T-cell (primary cell): ENCODE data around the gene ESR1. TPM values are rescaled to one million over a fixed set of nuclear protein-coding genes. Genes with fewer than 3 reads are reported as not detected.

Experiments used
- ATAC-seq, 4 experiments: fragments of 200-7000 bp in 3 of 4; fragments of 150-1000 bp in 1 of 4; cut with Tn5 transposase; replicated peaks in 1 of 4; 1 replicate in 3 of 4; 2 replicates in 1 of 4; pipeline ENCODE4 v1.10.0; 2021; ENCODE audit warnings: moderate library complexity in 3 of 4, mild to moderate bottlenecking in 2 of 4, moderate number of reproducible peaks in 1 of 4
- CTCF ChIA-PET, 2 donors: fragments of 300-600 bp; sonication (Branson Sonifier 250); formaldehyde crosslinking; loops; one replicate each; lab custom pipeline; 2022; ENCODE audit warnings: antibody characterized with exemption in 2 of 2; lab: Charles Lee
- POLR2A ChIA-PET, 2 donors: fragments of 300-600 bp; sonication (Branson Sonifier 250); formaldehyde crosslinking; loops; one replicate each; lab custom pipeline; 2022; ENCODE audit warnings: antibody characterized with exemption in 2 of 2; lab: Charles Lee
- DNase-seq, 35 experiments: peaks; one replicate each; pipeline versions ENCODE4 v3.0.0 to v3.0.0-alpha.2; 2013 to 2023
- H3K27ac ChIP-seq: one replicate; pipeline ENCODE4 v1.5.1; 2013; ENCODE audit warnings: low read length
- H3K27me3 ChIP-seq, 2 experiments: replicated peaks in 1 of 2; 1 replicate in 1 of 2; 2 replicates in 1 of 2; pipeline versions ENCODE4 v1.6.1 to v1.7.0; 2013; ENCODE audit warnings: low read length in 1 of 2, mixed read lengths in 1 of 2; ENCODE audit not compliant: control insufficient read depth in 2 of 2, insufficient read depth in 2 of 2; ENCODE audit errors: extremely low read depth in 1 of 2
- H3K36me3 ChIP-seq, 2 donors: 1 replicate in 1 of 2; 2 replicates in 1 of 2; pipeline versions ENCODE4 v1.6.1 to v1.7.0; 2013; ENCODE audit warnings: low read length in 1 of 2; ENCODE audit not compliant: control insufficient read depth in 2 of 2, insufficient read depth in 1 of 2; ENCODE audit errors: extremely low read depth in 1 of 2
- H3K4me1 ChIP-seq, 2 experiments: 1 replicate in 1 of 2; 2 replicates in 1 of 2; pipeline versions ENCODE4 v1.6.1 to v1.7.0; 2013; ENCODE audit warnings: low read length in 2 of 2, mixed read lengths in 1 of 2; ENCODE audit not compliant: insufficient read depth in 2 of 2, control insufficient read depth in 1 of 2; ENCODE audit errors: extremely low read depth in 1 of 2
- H3K4me3 ChIP-seq, 2 donors: 1 replicate in 1 of 2; 2 replicates in 1 of 2; pipeline versions ENCODE4 v1.5.1 to v1.7.0; 2013; ENCODE audit warnings: mild to moderate bottlenecking in 2 of 2, low read length in 1 of 2, moderate library complexity in 1 of 2; ENCODE audit not compliant: control insufficient read depth in 1 of 2; ENCODE audit errors: extremely low read depth in 1 of 2
- H3K9me3 ChIP-seq: 2 replicates; pipeline ENCODE4 v1.7.0; 2013
- H3K27ac Mint-ChIP-seq, 2 donors: one replicate each; pipeline ENCODE4 v1.8.0; 2020 to 2021; ENCODE audit warnings: mild to moderate bottlenecking in 2 of 2, mixed read lengths in 2 of 2
- H3K27me3 Mint-ChIP-seq, 2 donors: one replicate each; pipeline ENCODE4 v1.8.0; 2021 to 2022; ENCODE audit warnings: mixed read lengths in 2 of 2
- H3K36me3 Mint-ChIP-seq: one replicate; pipeline ENCODE4 v1.8.0; 2021; ENCODE audit warnings: mixed read lengths
- H3K4me1 Mint-ChIP-seq, 3 donors: one replicate each; pipeline ENCODE4 v1.8.0; 2020 to 2022; ENCODE audit warnings: mixed read lengths in 3 of 3, mild to moderate bottlenecking in 1 of 3
- H3K4me3 Mint-ChIP-seq, 3 donors: one replicate each; pipeline ENCODE4 v1.8.0; 2020 to 2022; ENCODE audit warnings: mild to moderate bottlenecking in 3 of 3, mixed read lengths in 3 of 3, moderate library complexity in 3 of 3
- H3K9me3 Mint-ChIP-seq, 3 donors: one replicate each; pipeline ENCODE4 v1.8.0; 2020 to 2022; ENCODE audit warnings: mixed read lengths in 3 of 3
- WGBS: methylation state at CpG from one replicate; pipeline ENCODE4 v1.1.5; 2013; ENCODE audit warnings: missing lambda C conversion rate; ENCODE audit not compliant: insufficient coverage; 5-methylcytosine and 5-hydroxymethylcytosine counted together
- total RNA-seq, 35 experiments: library from RNA in 6 of 35; stranded (reverse) in 6 of 35; fragments of 120-200 nt in 1 of 35; gene quantifications; one replicate each; pipeline versions ENCODE4 v1.2.1 to v1.2.4 and lab custom pipeline; 2013 to 2026

ESR1 gene
- total RNA-seq, 5 donors from 2014 or later (not counting 1 experiment from before 2014, with no cell fraction given): 1.5 to 7.3 (median 5.8) TPM

DNA sequence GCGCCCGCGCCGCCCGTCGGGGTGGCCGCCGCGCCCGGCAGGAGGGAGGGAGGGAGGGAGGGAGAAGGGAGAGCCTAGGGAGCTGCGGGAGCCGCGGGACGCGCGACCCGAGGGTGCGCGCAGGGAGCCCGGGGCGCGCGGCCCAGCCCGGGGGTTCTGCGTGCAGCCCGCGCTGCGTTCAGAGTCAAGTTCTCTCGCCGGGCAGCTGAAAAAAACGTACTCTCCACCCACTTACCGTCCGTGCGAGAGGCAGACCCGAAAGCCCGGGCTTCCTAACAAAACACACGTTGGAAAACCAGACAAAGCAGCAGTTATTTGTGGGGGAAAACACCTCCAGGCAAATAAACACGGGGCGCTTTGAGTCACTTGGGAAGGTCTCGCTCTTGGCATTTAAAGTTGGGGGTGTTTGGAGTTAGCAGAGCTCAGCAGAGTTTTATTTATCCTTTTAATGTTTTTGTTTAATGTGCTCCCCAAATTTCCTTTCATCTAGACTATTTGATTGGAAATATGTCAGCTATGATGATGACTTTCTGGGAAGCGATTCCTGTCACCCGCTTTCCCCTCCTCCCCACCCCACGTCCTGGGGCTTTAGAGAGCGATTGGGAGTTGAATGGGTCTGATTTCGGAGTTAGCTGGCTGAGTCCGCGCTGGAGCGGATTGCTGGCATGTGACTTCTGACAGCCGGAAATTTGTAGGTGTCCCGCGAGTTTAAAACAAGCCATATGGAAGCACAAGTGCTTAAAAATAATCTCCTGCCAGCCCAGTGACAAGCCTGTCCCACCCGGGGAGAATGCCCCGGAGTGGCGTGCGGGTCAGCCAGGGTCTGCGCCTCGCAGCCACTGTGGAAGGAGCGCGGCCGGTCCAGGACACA lies 1.1 kb downstream of the ESR1 start:
- peaks cover 2 to 13% of the 10 kb centered on the region in 2 experiments for H3K4me1 ChIP-seq
- ChIA-PET CTCF (interaction anchor here in 1 of 2 donors (0.8 kb wide), 1 partner anchor 113 kb away, joined by 3 read pairs; no protein-coding TSS in a partner anchor), POLR2A (no interaction called here)
- H3K27me3 ChIP-seq: peaks cover 6 to 31% of the 10 kb centered on the region in 2 experiments
- Mint-ChIP-seq H3K36me3 (peaks cover 12% of the 10 kb centered on the region), H3K4me1 (peaks cover 14 to 18% (median 14%) of the 10 kb centered on the region in 3 donors), H3K27me3 (peaks cover 39 to 45% of the 10 kb centered on the region in 2 donors), H3K9me3 (no peaks in the 10 kb centered on the region), H3K4me3 (peak overlapping the region in 2 of 3 donors; percentile 69 to 78), H3K27ac (peak overlapping the region in 1 of 2 donors; percentile 55)
- peak overlapping the region in 1 of 2 donors; percentile 46 for H3K4me3 ChIP-seq
- DNase-seq (no peak), ATAC-seq (no peak)
- H3K27ac ChIP-seq: no peak overlapping the region
- no peaks in the 10 kb centered on the region for H3K9me3 ChIP-seq
- H3K36me3 ChIP-seq: no peaks in the 10 kb centered on the region
- 24% methylated on average over 31 of the region's 60 CpGs for WGBS

DNA sequence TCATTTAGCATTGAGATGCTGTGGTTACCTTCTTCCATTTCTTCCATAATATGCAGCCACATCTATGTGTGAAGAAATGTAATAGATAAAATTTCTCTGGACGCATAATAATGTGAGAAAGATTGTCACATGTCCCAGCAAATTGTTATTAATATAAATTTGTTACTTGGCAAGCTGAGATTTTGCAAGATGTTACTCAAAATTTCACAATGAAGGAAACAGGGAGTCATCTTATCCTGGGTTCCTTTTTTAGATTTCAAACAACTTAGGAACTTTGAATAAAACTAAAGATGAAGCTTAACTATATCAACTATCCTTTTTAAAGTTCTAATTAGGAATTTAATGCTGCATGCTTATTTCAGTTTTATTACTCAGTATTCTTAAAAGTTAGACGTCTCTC lies 3.6 kb downstream of the ESR1 start:
- H3K36me3 ChIP-seq: no peaks in the 10 kb centered on the region
- POLR2A ChIA-PET: no interaction called here

DNA sequence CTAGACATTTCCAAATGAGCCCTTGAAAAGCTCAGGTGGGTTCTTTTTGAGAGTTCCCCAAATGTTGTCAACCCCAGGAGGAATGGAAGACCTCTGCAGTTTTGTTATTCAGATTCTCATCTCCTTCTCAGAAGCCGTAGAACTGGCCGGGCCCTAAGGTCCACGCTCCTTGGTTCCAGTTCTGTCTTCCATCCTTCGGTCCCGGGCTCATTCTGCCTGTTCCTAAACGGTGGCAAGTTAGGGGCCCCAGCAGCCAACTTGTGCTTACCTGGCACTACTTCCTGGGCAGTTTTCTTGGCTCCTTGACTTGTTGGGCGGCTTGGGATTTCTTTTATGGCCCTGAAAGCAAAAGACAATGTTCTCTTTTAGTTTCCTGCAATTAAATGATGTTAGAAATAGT lies 6.4 kb downstream of the ESR1 start:
- CTCF ChIA-PET: no interaction called here
- no peaks in the 10 kb centered on the region for H3K9me3 Mint-ChIP-seq
- 94% methylated on average over 6 of the region's 7 CpGs for WGBS

More for the DNA sequence above, 3.6 kb downstream of the ESR1 start:
- no CpG with 5 or more reads among the region's 2 CpGs for WGBS
- peaks cover 6 to 26% of the 10 kb centered on the region in 2 experiments for H3K27me3 ChIP-seq
- no peaks in the 10 kb centered on the region for H3K9me3 ChIP-seq
- H3K27ac Mint-ChIP-seq: no peak overlapping the region
- no peak overlapping the region for H3K27ac ChIP-seq
- peaks cover 14 to 18% (median 14%) of the 10 kb centered on the region in 3 donors for H3K4me1 Mint-ChIP-seq
- H3K9me3 Mint-ChIP-seq: no peaks in the 10 kb centered on the region
- no peak overlapping the region for H3K4me3 ChIP-seq
- CTCF ChIA-PET: no interaction called here
- no peak for DNase-seq
- peaks cover 12% of the 10 kb centered on the region for H3K36me3 Mint-ChIP-seq
- H3K4me3 Mint-ChIP-seq: no peak overlapping the region
- H3K4me1 ChIP-seq: peaks cover 2 to 13% of the 10 kb centered on the region in 2 experiments
- peaks cover 33 to 39% of the 10 kb centered on the region in 2 donors for H3K27me3 Mint-ChIP-seq
- no peak for ATAC-seq

GRCh38 chr6:151814614-151815013 lies 7.1 kb downstream of the ESR1 start:
- no CpG with 5 or more reads among the region's 1 CpG for WGBS
- H3K4me1 ChIP-seq: no peaks in the 10 kb centered on the region
- H3K9me3 ChIP-seq: no peaks in the 10 kb centered on the region
- POLR2A ChIA-PET: no interaction called here
- Mint-ChIP-seq H3K27me3 (peaks cover 11 to 22% of the 10 kb centered on the region in 2 donors), H3K4me3 (no peak overlapping the region), H3K9me3 (no peaks in the 10 kb centered on the region), H3K4me1 (no peaks in the 10 kb centered on the region), H3K36me3 (peaks cover 3% of the 10 kb centered on the region), H3K27ac (no peak overlapping the region)
- DNase-seq: no peak
- no peak overlapping the region for H3K4me3 ChIP-seq
- ATAC-seq: no peak
- H3K36me3 ChIP-seq: no peaks in the 10 kb centered on the region
- CTCF ChIA-PET: no interaction called here
- H3K27me3 ChIP-seq: no peaks in the 10 kb centered on the region
- H3K27ac ChIP-seq: no peak overlapping the region

More for the DNA sequence above, 6.4 kb downstream of the ESR1 start:
- Histone ChIP-seq H3K9me3 (no peaks in the 10 kb centered on the region), H3K4me3 (no peak overlapping the region), H3K27me3 (peaks cover 2 to 7% of the 10 kb centered on the region in 2 experiments), H3K36me3 (no peaks in the 10 kb centered on the region), H3K27ac (no peak overlapping the region), H3K4me1 (no peaks in the 10 kb centered on the region)
- Mint-ChIP-seq H3K36me3 (peaks cover 10% of the 10 kb centered on the region), H3K4me1 (peaks cover 0 to 4% (median 4%) of the 10 kb centered on the region in 3 donors), H3K4me3 (no peak overlapping the region), H3K27me3 (peaks cover 18 to 28% of the 10 kb centered on the region in 2 donors), H3K27ac (no peak overlapping the region)
- no peak for DNase-seq
- no peak for ATAC-seq
- POLR2A ChIA-PET: no interaction called here

DNA sequence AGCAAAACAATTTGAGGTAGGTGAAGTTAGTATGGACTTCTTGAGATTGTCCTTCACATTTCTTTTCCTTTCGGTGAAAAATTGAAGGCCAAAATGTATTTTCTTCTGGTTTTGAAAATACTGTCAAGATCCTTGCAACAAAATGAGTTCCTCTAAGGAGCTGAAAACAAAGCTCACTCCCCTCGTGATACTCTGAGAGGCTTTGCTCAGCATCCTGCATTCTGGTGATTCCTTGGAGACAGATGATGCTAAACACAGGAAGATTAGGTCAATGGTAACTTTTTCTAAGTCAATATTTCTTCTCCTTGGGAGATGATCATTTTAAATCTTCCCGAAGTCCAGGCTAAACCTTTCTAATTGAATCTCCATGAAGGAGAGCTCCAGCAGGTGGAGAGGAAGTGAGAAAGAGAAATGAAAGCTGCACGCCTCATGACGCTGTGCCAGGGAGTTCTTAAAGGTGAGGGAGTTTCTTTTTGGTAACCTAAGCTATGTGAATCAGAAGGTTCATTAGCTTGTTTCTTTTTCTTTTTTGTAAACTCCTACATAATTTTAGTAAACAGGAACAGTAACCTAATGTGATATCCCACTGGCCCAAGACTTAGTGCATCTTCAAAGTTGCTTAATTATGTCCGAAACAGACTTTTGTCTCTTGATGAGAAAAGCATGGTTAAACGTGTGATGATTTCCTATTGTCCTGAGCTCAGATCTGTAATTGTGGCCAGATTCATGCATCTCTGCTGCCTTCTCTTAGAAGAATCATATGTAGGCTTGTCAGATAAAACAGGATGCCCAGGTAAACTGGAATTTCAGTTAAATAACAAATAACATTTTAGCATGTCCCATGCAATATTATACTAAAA lies 15.0 kb downstream of the ESR1 start:
- H3K9me3 Mint-ChIP-seq: no peaks in the 10 kb centered on the region
- DNase-seq: no peak
- H3K27ac Mint-ChIP-seq: no peak overlapping the region
- H3K4me1 ChIP-seq: no peaks in the 10 kb centered on the region
- no peak overlapping the region for H3K27ac ChIP-seq
- H3K36me3 ChIP-seq: no peaks in the 10 kb centered on the region
- ChIA-PET CTCF (interaction anchor here in 1 of 2 donors (0.6 kb wide), 1 partner anchor 433 kb away, joined by 3 read pairs; no protein-coding TSS in a partner anchor), POLR2A (no interaction called here)
- H3K4me3 ChIP-seq: no peak overlapping the region
- H3K9me3 ChIP-seq: no peaks in the 10 kb centered on the region
- no peaks in the 10 kb centered on the region for H3K36me3 Mint-ChIP-seq
- no peaks in the 10 kb centered on the region for H3K27me3 ChIP-seq
- ATAC-seq: no peak
- peaks cover 2 to 3% of the 10 kb centered on the region in 2 donors for H3K27me3 Mint-ChIP-seq
- no CpG with 5 or more reads among the region's 7 CpGs for WGBS
- no peaks in the 10 kb centered on the region for H3K4me1 Mint-ChIP-seq
- no peak overlapping the region for H3K4me3 Mint-ChIP-seq

- Histone ChIP-seq H3K27ac (no peak overlapping the region), H3K36me3 (no peaks in the 10 kb centered on the region), H3K9me3 (no peaks in the 10 kb centered on the region), H3K27me3 (no peaks in the 10 kb centered on the region), H3K4me3 (no peak overlapping the region), H3K4me1 (no peaks in the 10 kb centered on the region)
- Mint-ChIP-seq H3K4me1 (no peaks in the 10 kb centered on the region), H3K9me3 (no peaks in the 10 kb centered on the region), H3K27ac (no peak overlapping the region), H3K4me3 (no peak overlapping the region), H3K36me3 (no peaks in the 10 kb centered on the region), H3K27me3 (peaks cover 0 to 3% of the 10 kb centered on the region in 2 donors)
- DNase-seq: no peak
- ChIA-PET CTCF (no interaction called here), POLR2A (no interaction called here)
- no peak for ATAC-seq
- WGBS: 100% methylated on average over 3 of the region's 4 CpGs
These were observed 19.1 kb downstream of the ESR1 start for GRCh38 chr6:151826517-151827142.
